Epithelial cell of esophagus (primary cell): ENCODE data around the gene DNMT3A.

Source experiments
- DNase-seq: peaks from one replicate; pipeline ENCODE4 v3.0.0; 2010; ENCODE audit warnings: low read depth
- H3K4me3 ChIP-seq: 2 replicates; pipeline ENCODE4 v1.5.1; 2011; ENCODE audit warnings: mild to moderate bottlenecking, low read length, control low read depth
- TF ChIP-seq, protein P1 (sequence below): IDR thresholded peaks from 2 replicates; pipeline ENCODE4 v1.5.1; 2011; ENCODE audit warnings: low read depth, mild to moderate bottlenecking, low read length, control low read depth, inconsistent platforms; ENCODE audit not compliant: insufficient read depth; ENCODE audit errors: missing control alignments

DNMT3A gene

GRCh38 chr2:25322312-25322711 lies 19.4 kb downstream of the DNMT3A start:
- no peak for DNase-seq
- no peak overlapping the region for H3K4me3 ChIP-seq
- TF ChIP-seq, protein P1, sequence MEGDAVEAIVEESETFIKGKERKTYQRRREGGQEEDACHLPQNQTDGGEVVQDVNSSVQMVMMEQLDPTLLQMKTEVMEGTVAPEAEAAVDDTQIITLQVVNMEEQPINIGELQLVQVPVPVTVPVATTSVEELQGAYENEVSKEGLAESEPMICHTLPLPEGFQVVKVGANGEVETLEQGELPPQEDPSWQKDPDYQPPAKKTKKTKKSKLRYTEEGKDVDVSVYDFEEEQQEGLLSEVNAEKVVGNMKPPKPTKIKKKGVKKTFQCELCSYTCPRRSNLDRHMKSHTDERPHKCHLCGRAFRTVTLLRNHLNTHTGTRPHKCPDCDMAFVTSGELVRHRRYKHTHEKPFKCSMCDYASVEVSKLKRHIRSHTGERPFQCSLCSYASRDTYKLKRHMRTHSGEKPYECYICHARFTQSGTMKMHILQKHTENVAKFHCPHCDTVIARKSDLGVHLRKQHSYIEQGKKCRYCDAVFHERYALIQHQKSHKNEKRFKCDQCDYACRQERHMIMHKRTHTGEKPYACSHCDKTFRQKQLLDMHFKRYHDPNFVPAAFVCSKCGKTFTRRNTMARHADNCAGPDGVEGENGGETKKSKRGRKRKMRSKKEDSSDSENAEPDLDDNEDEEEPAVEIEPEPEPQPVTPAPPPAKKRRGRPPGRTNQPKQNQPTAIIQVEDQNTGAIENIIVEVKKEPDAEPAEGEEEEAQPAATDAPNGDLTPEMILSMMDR: no peak

- no peak for DNase-seq
- H3K4me3 ChIP-seq: no peak overlapping the region
- TF ChIP-seq, protein P1: no peak
Measured at GRCh38 chr2:25320077-25320476, 21.6 kb downstream of the DNMT3A start.

- TF ChIP-seq, protein P1: no peak
- DNase-seq: no peak
- H3K4me3 ChIP-seq: no peak overlapping the region
Measured at GRCh38 chr2:25316101-25316500, 25.6 kb downstream of the DNMT3A start.

- no peak overlapping the region for H3K4me3 ChIP-seq
- no peak for DNase-seq
- TF ChIP-seq, protein P1: no peak
Measured at GRCh38 chr2:25315316-25315680, 26.4 kb downstream of the DNMT3A start.

- no peak overlapping the region for H3K4me3 ChIP-seq
- no peak for DNase-seq
- TF ChIP-seq, protein P1: no peak
Measured at GRCh38 chr2:25314514-25315315, 27.0 kb downstream of the DNMT3A start.

DNA sequence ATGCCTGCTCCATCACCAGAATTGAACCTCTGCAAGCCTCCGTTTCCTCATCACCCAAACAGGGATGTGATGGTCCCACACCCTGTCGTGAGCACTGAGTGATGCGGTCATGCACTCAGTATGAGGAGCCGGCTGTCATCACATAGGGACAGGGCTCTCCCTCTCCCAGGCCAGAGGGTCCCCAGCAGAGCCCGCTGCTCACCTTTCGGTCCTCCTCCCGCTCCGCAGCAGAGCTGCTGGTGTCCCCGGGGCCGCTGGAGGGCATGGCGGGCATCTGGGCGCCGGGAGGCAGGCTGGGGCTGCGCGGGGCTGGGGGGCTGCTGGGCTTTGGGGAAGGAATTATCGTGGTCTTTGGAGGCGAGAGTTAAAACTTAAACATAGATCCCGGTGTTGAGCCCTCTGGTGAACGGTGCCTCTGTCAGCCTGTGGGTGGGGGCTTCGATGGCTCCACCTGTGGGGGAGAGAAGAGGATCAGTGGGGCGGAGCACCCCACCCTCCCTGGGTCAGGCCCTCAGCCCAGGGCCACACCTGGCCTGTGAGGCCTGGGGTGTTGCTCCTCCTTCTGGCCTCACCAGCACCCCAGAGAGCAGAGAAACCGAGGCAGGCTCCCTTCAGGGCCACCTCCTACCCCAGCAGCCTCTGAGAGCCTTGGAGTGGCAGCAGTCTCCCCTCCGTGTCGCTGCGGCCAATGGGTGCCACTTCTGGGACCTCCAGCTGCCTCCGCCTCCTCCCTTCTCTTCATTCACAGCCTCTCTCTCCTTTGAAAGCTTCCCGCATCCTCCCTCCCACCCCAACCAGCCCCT lies 27.8 kb downstream of the DNMT3A start:
- DNase-seq: no peak
- H3K4me3 ChIP-seq: no peak overlapping the region

More for the DNA sequence above, 27.8 kb downstream of the DNMT3A start:
- TF ChIP-seq, protein P1: no peak
